K562 (cell line): Measurements from ENCODE around the gene ADGRB3. TPM values are rescaled to one million over a fixed set of nuclear protein-coding genes. Genes with fewer than 3 reads are reported as not detected.

Experiments
- polyA plus RNA-seq, 8 experiments: library from polyadenylated mRNA; depleted of rRNA in 4 of 8; stranded (reverse) in 5 of 8; unstranded in 3 of 8; fragments of >200 nt; fragmentation: Nextera tagmentation in 2 of 8; fragmentation: Illumina TruSeq in 1 of 8; extraction: Ambion mirVana in 2 of 8; extraction: Trizol in 1 of 8; gene quantifications; 2 replicates each; pipeline versions ENCODE4 v1.2.1 to v1.2.3, GENCODE V29; 2011 to 2014; ENCODE audit warnings: inconsistent platforms in 1 of 8, missing spikeins in 1 of 8
- total RNA-seq, 7 experiments: library from RNA; depleted of rRNA in 6 of 7; stranded (reverse); fragments of >200 nt in 6 of 7; fragmentation: Illumina TruSeq in 2 of 7; extraction: Trizol in 2 of 7; gene quantifications; 2 replicates each; pipeline versions ENCODE4 v1.2.1 to v1.2.3, GENCODE V29; 2011 to 2021; ENCODE audit warnings: low replicate concordance in 1 of 7
- TF ChIP-seq, protein P1 (sequence below): fragments of 200-800 bp; sonication (Bioruptor generic); IDR thresholded peaks from 2 replicates; pipeline ENCODE4 v1.6.1; 2017; ENCODE audit warnings: missing genetic modification characterization, missing compliant biosample characterization
- TF ChIP-seq, protein P2 (sequence below): fragments of 200-600 bp; sonication (generic); IDR thresholded peaks from one replicate; pipeline ENCODE4 v1.6.1; 2012; ENCODE audit warnings: mild to moderate bottlenecking, low read depth, low read length, inconsistent platforms

ADGRB3 gene
- total and polyA plus RNA-seq, 9 of the 15 experiments (the other 6 are each of a cell fraction or from before 2014, with no cell fraction given): 0.90 to 7.8 (median 2.4) TPM

DNA sequence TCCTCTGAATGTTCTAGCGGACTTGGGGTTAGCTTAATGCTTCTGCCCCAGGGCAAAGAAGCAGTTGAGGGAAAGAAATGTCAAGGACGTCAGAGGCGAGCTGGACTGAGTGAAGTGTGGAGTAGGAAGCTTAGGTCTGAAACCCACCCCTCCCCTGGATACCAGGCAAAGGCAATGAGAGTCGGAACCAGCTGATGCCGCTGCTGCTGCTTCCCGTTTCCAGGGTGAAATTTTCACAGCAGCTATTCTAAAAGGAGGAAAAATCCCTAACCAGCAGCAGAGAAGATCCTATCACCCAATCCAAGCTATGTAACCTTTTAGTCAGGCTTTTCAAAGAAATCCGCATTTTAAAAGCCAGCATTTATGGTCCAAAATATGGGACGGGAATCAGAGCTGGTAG is 597.4 kb downstream of the ADGRB3 start (continued):
- TF ChIP-seq, protein P1, sequence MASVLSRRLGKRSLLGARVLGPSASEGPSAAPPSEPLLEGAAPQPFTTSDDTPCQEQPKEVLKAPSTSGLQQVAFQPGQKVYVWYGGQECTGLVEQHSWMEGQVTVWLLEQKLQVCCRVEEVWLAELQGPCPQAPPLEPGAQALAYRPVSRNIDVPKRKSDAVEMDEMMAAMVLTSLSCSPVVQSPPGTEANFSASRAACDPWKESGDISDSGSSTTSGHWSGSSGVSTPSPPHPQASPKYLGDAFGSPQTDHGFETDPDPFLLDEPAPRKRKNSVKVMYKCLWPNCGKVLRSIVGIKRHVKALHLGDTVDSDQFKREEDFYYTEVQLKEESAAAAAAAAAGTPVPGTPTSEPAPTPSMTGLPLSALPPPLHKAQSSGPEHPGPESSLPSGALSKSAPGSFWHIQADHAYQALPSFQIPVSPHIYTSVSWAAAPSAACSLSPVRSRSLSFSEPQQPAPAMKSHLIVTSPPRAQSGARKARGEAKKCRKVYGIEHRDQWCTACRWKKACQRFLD: no peak
- TF ChIP-seq, protein P2, sequence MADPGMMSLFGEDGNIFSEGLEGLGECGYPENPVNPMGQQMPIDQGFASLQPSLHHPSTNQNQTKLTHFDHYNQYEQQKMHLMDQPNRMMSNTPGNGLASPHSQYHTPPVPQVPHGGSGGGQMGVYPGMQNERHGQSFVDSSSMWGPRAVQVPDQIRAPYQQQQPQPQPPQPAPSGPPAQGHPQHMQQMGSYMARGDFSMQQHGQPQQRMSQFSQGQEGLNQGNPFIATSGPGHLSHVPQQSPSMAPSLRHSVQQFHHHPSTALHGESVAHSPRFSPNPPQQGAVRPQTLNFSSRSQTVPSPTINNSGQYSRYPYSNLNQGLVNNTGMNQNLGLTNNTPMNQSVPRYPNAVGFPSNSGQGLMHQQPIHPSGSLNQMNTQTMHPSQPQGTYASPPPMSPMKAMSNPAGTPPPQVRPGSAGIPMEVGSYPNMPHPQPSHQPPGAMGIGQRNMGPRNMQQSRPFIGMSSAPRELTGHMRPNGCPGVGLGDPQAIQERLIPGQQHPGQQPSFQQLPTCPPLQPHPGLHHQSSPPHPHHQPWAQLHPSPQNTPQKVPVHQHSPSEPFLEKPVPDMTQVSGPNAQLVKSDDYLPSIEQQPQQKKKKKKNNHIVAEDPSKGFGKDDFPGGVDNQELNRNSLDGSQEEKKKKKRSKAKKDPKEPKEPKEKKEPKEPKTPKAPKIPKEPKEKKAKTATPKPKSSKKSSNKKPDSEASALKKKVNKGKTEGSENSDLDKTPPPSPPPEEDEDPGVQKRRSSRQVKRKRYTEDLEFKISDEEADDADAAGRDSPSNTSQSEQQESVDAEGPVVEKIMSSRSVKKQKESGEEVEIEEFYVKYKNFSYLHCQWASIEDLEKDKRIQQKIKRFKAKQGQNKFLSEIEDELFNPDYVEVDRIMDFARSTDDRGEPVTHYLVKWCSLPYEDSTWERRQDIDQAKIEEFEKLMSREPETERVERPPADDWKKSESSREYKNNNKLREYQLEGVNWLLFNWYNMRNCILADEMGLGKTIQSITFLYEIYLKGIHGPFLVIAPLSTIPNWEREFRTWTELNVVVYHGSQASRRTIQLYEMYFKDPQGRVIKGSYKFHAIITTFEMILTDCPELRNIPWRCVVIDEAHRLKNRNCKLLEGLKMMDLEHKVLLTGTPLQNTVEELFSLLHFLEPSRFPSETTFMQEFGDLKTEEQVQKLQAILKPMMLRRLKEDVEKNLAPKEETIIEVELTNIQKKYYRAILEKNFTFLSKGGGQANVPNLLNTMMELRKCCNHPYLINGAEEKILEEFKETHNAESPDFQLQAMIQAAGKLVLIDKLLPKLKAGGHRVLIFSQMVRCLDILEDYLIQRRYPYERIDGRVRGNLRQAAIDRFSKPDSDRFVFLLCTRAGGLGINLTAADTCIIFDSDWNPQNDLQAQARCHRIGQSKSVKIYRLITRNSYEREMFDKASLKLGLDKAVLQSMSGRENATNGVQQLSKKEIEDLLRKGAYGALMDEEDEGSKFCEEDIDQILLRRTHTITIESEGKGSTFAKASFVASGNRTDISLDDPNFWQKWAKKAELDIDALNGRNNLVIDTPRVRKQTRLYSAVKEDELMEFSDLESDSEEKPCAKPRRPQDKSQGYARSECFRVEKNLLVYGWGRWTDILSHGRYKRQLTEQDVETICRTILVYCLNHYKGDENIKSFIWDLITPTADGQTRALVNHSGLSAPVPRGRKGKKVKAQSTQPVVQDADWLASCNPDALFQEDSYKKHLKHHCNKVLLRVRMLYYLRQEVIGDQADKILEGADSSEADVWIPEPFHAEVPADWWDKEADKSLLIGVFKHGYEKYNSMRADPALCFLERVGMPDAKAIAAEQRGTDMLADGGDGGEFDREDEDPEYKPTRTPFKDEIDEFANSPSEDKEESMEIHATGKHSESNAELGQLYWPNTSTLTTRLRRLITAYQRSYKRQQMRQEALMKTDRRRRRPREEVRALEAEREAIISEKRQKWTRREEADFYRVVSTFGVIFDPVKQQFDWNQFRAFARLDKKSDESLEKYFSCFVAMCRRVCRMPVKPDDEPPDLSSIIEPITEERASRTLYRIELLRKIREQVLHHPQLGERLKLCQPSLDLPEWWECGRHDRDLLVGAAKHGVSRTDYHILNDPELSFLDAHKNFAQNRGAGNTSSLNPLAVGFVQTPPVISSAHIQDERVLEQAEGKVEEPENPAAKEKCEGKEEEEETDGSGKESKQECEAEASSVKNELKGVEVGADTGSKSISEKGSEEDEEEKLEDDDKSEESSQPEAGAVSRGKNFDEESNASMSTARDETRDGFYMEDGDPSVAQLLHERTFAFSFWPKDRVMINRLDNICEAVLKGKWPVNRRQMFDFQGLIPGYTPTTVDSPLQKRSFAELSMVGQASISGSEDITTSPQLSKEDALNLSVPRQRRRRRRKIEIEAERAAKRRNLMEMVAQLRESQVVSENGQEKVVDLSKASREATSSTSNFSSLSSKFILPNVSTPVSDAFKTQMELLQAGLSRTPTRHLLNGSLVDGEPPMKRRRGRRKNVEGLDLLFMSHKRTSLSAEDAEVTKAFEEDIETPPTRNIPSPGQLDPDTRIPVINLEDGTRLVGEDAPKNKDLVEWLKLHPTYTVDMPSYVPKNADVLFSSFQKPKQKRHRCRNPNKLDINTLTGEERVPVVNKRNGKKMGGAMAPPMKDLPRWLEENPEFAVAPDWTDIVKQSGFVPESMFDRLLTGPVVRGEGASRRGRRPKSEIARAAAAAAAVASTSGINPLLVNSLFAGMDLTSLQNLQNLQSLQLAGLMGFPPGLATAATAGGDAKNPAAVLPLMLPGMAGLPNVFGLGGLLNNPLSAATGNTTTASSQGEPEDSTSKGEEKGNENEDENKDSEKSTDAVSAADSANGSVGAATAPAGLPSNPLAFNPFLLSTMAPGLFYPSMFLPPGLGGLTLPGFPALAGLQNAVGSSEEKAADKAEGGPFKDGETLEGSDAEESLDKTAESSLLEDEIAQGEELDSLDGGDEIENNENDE: no peak
